ENCODE results near the gene TLR2. TPM values are rescaled to one million over a fixed set of nuclear protein-coding genes. Genes with fewer than 3 reads are reported as not detected.

Gene TLR2
- total and polyA plus RNA-seq, 4 donors: 2.9 to 15.6 (median 6.2) TPM

- H3K27ac ChIP-seq (ENCODE audit: low read depth in 1 of 2, low read length in 2 of 2): no peak overlapping the region
- peak; percentile 69 for DNase-seq (ENCODE audit: low spot score)
- TF ChIP-seq HNF4A (conservative IDR thresholded peaks at IDR 0.05) (peak in 1 of 2 donors; percentile 19), RXRA (IDR thresholded peaks at IDR 0.05) (no peak), EGR1 (IDR thresholded peaks at IDR 0.05; ENCODE audit: low read depth in 2 of 2) (no peak), JUND (IDR thresholded peaks at IDR 0.05) (peak in 1 of 2 donors; percentile 8), ZBTB33 (IDR thresholded peaks at IDR 0.05) (no peak), RAD21 (IDR thresholded peaks at IDR 0.05) (peak; percentile 91 to 93)
- TF ChIP-seq, protein P1, sequence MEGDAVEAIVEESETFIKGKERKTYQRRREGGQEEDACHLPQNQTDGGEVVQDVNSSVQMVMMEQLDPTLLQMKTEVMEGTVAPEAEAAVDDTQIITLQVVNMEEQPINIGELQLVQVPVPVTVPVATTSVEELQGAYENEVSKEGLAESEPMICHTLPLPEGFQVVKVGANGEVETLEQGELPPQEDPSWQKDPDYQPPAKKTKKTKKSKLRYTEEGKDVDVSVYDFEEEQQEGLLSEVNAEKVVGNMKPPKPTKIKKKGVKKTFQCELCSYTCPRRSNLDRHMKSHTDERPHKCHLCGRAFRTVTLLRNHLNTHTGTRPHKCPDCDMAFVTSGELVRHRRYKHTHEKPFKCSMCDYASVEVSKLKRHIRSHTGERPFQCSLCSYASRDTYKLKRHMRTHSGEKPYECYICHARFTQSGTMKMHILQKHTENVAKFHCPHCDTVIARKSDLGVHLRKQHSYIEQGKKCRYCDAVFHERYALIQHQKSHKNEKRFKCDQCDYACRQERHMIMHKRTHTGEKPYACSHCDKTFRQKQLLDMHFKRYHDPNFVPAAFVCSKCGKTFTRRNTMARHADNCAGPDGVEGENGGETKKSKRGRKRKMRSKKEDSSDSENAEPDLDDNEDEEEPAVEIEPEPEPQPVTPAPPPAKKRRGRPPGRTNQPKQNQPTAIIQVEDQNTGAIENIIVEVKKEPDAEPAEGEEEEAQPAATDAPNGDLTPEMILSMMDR (IDR thresholded peaks at IDR 0.05; ENCODE audit: low read depth, low read length, missing input control): peak; percentile 74
These were observed 66.2 kb downstream of the TLR2 start for GRCh38 chr4:153750197-153750817.

GRCh38 chr4:153755186-153755585, 71.1 kb downstream of the TLR2 start:
- H3K9me3 ChIP-seq (ENCODE audit: control insufficient read depth in 4 of 4, low read length in 3 of 4): no peaks in the 10 kb centered on the region
- H3K9ac ChIP-seq (ENCODE audit: low read depth in 1 of 2, low read length in 2 of 2): no peak overlapping the region
- no peak overlapping the region for H3K4me3 ChIP-seq (ENCODE audit: low read depth in 1 of 3, low read length in 3 of 3)
- peaks cover 0 to 7% (median 0%) of the 10 kb centered on the region in 4 donors for H3K27me3 ChIP-seq (ENCODE audit: control insufficient read depth in 4 of 4, insufficient read depth in 4 of 4, low read length in 3 of 4)
- H3K36me3 ChIP-seq (ENCODE audit: control insufficient read depth in 4 of 4, insufficient read depth in 3 of 4, low read depth in 1 of 4, low read length in 3 of 4): no peaks in the 10 kb centered on the region
- no peak for DNase-seq (ENCODE audit: low spot score)
- TF ChIP-seq RXRA (IDR thresholded peaks at IDR 0.05) (no peak), FOXA2 (IDR thresholded peaks at IDR 0.05) (no peak), HNF4G (IDR thresholded peaks at IDR 0.05) (no peak), MAX (IDR thresholded peaks at IDR 0.05) (no peak)
- TF ChIP-seq, protein P1 (IDR thresholded peaks at IDR 0.05; ENCODE audit: low read depth, low read length, missing input control): no peak
- no peak overlapping the region for H3K27ac ChIP-seq (ENCODE audit: low read depth in 1 of 2, low read length in 2 of 2)
- WGBS: 67% methylated on average over 2 of the region's 2 CpGs
- H3K4me1 ChIP-seq (ENCODE audit: control insufficient read depth in 4 of 4, insufficient read depth in 4 of 4, low read length in 3 of 4): peaks cover 0 to 9% (median 4%) of the 10 kb centered on the region in 4 donors

More at GRCh38 chr4:153750197-153750817, 66.2 kb downstream of the TLR2 start:
- Histone ChIP-seq H3K4me1 (ENCODE audit: control insufficient read depth in 4 of 4, insufficient read depth in 4 of 4, low read length in 3 of 4) (no peaks in the 10 kb centered on the region), H3K4me3 (ENCODE audit: low read depth in 1 of 3, low read length in 3 of 3) (no peak overlapping the region), H3K27me3 (ENCODE audit: control insufficient read depth in 4 of 4, insufficient read depth in 4 of 4, low read length in 3 of 4) (no peaks in the 10 kb centered on the region), H3K36me3 (ENCODE audit: control insufficient read depth in 4 of 4, insufficient read depth in 3 of 4, low read depth in 1 of 4, low read length in 3 of 4) (no peaks in the 10 kb centered on the region), H3K9ac (ENCODE audit: low read depth in 1 of 2, low read length in 2 of 2) (no peak overlapping the region), H3K9me3 (ENCODE audit: control insufficient read depth in 4 of 4, low read length in 3 of 4) (no peaks in the 10 kb centered on the region)
- 35% methylated on average over 5 of the region's 5 CpGs for WGBS

Other genes starting within 250 kb of the TLR2 start
- gene TMEM131L, start 217.9 kb upstream of the TLR2 start, total RNA-seq: 10 to 100 TPM; 18.7 to 41.3 TPM
- 1 to 10 TPM; 4.9 to 7.2 TPM for gene TMEM131L, start 217.9 kb upstream of the TLR2 start, polyA plus RNA-seq
- gene RNF175, start 75.7 kb downstream of the TLR2 start, total RNA-seq: under 1 TPM; 0.08 to 0.65 TPM
- under 1 TPM in 1 of 2 donors, not detected in 1; 0.24 TPM for gene RNF175, start 75.7 kb downstream of the TLR2 start, polyA plus RNA-seq
- gene SFRP2, start 104.8 kb downstream of the TLR2 start, total RNA-seq: under 1 TPM in 1 of 2 donors, not detected in 1; 0.08 TPM
- gene SFRP2, start 104.8 kb downstream of the TLR2 start, polyA plus RNA-seq: under 1 TPM in 1 of 2 donors, not detected in 1; 0.09 TPM